Measurements from ENCODE around the gene LMO1.

Gene LMO1

GRCh38 chr11:8203414-8203715 lies 60.3 kb downstream of the LMO1 start:
- no peak for FAIRE-seq

DNA sequence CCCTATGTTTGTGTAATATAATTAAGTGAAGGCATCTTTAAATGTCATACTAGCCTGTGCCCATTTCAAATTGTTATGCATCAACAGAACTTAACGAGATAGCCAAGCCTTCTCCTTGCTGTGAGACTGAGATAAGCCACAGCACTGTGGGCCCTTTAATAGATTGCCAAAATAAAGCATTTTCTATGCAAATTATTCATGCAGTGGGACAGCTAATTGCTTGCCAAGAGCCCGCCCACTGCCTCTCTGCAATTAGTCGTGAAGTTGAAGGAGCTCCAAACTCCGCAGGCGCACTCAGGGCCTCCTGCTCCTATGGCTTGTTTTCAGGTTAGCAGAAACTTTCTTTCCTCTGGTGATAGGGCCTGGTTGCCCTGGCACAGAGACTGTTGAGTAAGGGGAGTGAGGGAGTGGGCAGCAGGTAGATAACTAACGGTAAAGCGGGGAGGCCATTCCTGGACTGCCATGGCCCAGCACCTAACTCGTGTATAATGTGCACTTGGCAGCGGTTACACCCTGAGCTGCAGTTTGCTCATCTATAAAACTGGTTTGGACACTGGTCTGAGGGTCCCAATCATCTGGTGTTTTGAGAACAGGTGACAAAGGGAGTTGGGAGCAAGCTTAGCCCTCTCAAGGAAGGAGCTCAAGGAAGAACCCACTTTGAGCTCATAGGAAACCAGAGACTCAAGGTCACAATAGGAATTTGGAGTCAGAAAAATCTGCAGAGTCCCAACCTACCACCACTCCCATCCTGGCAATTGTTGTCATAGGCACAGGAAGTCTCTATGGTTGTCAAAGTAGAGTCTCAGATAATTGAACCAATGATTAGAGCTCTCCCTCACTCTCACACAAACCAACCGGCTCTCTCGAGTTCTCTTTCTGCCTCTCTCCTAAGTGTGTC lies 60.9 kb downstream of the LMO1 start:
- no peak for FAIRE-seq

DNA sequence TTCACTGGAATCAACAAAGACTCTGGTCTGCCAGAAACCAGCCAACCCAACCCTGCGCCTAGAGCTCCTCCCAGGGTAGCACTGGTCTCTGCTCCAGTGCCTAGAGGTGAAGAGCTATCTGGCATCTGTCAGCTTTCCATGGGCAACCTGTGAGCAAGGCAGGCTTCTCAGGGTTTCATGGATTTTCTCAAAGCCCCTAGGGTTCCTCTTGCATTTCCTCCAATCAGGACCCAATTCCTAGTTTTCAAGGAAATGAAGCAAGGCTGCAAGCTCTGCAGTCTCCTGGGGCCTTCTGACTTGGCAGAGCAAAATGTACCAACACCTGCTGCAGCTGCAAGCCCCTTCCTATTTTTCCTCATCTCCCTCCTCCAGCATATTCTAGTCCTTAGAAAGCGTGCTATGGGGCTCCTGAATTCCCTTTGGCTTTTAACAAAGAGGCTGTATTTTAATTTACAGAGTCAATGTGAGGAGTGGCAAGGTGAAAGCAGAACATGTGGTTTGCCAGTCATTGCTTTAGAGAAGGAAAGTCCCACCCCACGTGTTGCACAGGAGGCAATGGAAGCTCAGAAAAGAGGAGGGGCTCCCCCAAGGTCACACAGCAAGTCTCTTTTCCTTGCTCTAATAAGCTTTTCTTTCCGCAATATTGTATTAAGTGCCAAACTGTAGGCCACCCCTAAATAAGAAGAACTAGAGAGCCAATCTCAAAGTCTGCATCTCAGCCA lies 61.9 kb downstream of the LMO1 start:
- no peak for FAIRE-seq

GRCh38 chr11:8199676-8200075 lies 64.0 kb downstream of the LMO1 start:
- no peak for FAIRE-seq

- no peak for FAIRE-seq
Measured at GRCh38 chr11:8196749-8197148, 66.9 kb downstream of the LMO1 start.

- no peak for FAIRE-seq
Measured at GRCh38 chr11:8194956-8195355, 68.7 kb downstream of the LMO1 start.

- no peak for FAIRE-seq
Measured at GRCh38 chr11:8192896-8193209, 70.8 kb downstream of the LMO1 start.

DNA sequence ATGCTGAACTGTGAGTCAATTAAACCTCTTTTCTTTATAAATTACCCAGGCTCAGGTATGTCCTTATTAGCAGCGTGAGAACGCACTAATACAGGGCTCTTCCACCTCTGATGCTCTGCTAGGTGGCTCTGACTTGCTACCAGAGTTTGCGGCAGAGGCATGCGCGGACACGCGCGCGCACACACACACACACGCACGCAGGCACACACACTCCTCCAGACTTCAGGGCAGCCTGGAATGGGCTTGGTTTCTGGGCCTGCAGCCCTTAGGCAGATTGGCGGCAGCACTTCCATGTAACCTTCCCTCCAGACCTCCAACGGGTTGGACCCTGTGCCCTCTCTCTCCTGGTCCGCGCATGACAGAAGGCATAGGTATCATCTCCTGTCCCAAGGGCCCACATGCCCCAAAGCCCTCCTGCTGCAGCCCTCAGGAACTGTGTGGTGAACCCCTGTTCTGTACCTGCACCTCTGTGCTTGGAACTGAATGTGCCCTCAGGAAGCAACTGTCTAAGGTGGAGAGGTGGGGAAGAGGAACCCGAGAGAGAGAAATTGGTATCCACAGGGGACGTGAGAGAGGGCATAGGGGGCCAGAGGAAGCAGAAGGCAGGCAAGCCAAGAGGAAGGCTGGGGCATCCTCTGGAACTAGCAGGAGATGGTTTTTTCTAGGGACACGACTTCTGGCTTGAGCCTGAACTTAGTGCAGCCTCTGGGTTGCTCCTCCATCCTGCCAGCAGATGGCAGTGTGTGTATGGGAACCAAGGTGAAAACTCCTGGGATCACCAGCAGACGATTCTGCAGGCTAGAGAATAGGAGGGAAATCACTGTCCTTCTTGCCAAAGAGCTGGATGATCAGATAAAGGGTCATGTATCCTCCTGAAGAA lies 71.4 kb downstream of the LMO1 start:
- FAIRE-seq: peak; percentile 36

DNA sequence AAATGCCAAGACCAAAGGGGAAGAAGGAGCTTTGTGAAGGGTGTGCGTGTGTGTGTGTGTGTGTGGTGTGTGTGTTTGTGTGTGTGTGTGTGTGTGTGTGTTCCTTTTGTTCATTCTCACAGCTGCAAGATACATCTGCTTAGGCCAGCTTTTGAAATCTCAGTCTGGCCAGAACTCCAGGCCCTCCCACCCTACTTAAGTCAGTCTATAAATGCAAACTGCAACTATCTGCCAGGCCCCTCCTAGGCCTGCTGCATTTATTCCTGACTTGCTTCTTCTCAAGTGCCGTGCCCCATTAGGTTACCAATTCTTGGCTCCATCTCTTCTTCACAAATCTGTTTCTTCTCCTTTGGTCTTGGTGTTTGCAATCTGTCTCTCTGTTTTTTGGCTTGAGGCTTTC lies 73.2 kb downstream of the LMO1 start:
- FAIRE-seq: no peak

- FAIRE-seq: no peak
Measured at GRCh38 chr11:8186429-8186828, 77.2 kb downstream of the LMO1 start.

DNA sequence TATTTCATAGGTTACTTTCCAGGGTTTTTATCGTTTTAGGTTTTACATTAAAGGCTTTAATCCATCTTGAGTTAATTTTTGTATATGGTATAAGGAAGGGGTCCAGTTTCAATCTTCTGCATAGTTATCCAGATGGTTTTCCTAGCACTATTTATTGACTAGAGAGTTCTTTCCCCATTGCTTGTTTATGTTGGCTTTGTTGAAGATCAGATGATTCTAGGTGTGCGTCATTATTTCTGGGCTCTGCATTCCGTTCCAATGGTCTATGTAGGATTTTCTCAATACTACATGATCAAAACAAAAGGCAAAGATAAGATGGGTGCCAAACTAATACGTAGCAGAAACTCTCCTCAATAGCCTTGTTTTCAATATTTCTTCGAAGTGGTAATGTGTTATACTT lies 80.6 kb downstream of the LMO1 start:
- no peak for FAIRE-seq

DNA sequence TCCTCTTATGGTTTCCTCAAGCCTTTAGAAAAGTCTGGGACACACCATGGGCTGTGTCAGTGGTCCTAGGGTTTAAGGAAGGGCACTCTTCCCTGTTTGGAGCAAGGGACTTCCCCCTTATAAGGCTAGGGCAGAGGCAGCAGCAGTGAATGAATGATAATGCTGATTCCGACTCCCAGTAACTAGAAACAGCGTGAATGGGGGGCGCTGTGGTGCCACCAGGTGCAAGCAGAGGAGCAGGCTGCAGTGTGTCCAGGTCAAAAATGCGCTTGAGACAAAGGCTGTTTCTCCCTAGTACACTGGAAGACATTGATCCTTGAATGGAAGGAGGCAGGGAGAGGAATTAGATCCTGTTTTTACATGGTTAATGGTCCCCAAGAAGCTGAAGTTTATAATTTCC lies 83.2 kb downstream of the LMO1 start:
- no peak for FAIRE-seq

GRCh38 chr11:8178297-8178696 lies 85.4 kb downstream of the LMO1 start:
- FAIRE-seq: no peak

DNA sequence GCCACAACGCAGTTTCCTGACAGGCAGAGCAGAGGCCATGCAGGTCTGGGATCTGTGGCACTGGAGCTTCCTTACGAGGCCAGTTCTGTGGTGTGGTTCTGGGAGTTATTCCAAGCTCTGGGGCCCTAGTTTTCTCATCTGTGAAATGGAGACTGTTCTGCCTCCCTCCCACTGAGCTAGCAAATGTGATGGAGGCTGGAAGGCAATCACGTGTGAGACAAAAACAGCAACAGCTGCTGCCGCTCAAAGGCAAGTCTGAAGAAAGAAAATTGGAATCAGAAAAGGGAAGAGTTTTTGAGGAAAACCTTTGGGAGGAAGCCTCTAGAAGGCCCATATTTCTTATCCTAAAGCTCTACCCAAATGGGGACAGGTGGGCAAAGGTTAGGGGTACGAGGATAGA lies 86.5 kb downstream of the LMO1 start:
- FAIRE-seq: no peak

Data from islet of Langerhans (tissue), 1 donor.